K562 (cell line): ENCODE measurements around the gene LMBR1L. TPM values are rescaled to one million over a fixed set of nuclear protein-coding genes. Genes with fewer than 3 reads are reported as not detected.

Source experiments
- ATF7 ChIP-seq: fragments of 450-650 bp; IDR thresholded peaks from 2 replicates; pipeline ENCODE4 v1.7.1; 2014; ENCODE audit warnings: mild to moderate bottlenecking, moderate library complexity
- ELF4 ChIP-seq: fragments of 450-650 bp; formaldehyde crosslinking; IDR thresholded peaks from 2 replicates; pipeline ENCODE4 v1.4.0; 2022; ENCODE audit warnings: missing genetic modification characterization
- HDAC6 ChIP-seq: IDR thresholded peaks from 2 replicates; pipeline ENCODE4 v1.6.1; 2012; ENCODE audit warnings: low read depth, mild to moderate bottlenecking, control low read depth, inconsistent platforms, low read length, moderate library complexity
- KDM4B ChIP-seq, 2 experiments: fragments of 450-650 bp in 1 of 2; sonication (generic) in 1 of 2; IDR thresholded peaks; 2 replicates each; pipeline ENCODE4 v1.6.1; 2016 to 2017; ENCODE audit warnings: borderline replicate concordance in 2 of 2, antibody characterized with exemption in 1 of 2, low read depth in 1 of 2, mild to moderate bottlenecking in 1 of 2
- MAZ ChIP-seq, 2 experiments: fragments of 450-650 bp in 1 of 2; sonication (generic) in 1 of 2; formaldehyde crosslinking; IDR thresholded peaks in 1 of 2; conservative IDR thresholded peaks in 1 of 2; 2 replicates each; pipeline versions ENCODE4 v1.4.0 to v1.5.0; 2020; ENCODE audit warnings: mild to moderate bottlenecking in 1 of 2, missing genetic modification reagents in 1 of 2
- SAFB ChIP-seq: fragments of 200-400 bp; formaldehyde crosslinking; IDR thresholded peaks from 2 replicates; pipeline ENCODE4 v1.6.1; 2017; ENCODE audit warnings: low read depth, low read length, borderline replicate concordance
- SOX6 ChIP-seq: fragments of 450-650 bp; IDR thresholded peaks from 2 replicates; pipeline ENCODE4 v1.6.1; 2014; ENCODE audit warnings: mild to moderate bottlenecking
- ZNF436 ChIP-seq: fragments of 250-450, 450-650 bp; sonication (Bioruptor Pico); formaldehyde crosslinking; IDR thresholded peaks from 2 replicates; pipeline ENCODE4 v1.7.0; 2020; ENCODE audit warnings: mild to moderate bottlenecking
- polyA plus RNA-seq, 8 experiments: library from polyadenylated mRNA; depleted of rRNA in 4 of 8; stranded (reverse) in 5 of 8; unstranded in 3 of 8; fragments of >200 nt; fragmentation: Nextera tagmentation in 2 of 8; fragmentation: Illumina TruSeq in 1 of 8; extraction: Ambion mirVana in 2 of 8; extraction: Trizol in 1 of 8; gene quantifications; 2 replicates each; pipeline versions ENCODE4 v1.2.1 to v1.2.3, GENCODE V29; 2011 to 2014; ENCODE audit warnings: inconsistent platforms in 1 of 8, missing spikeins in 1 of 8
- total RNA-seq, 7 experiments: library from RNA; depleted of rRNA in 6 of 7; stranded (reverse); fragments of >200 nt in 6 of 7; fragmentation: Illumina TruSeq in 2 of 7; extraction: Trizol in 2 of 7; gene quantifications; 2 replicates each; pipeline versions ENCODE4 v1.2.1 to v1.2.3, GENCODE V29; 2011 to 2021; ENCODE audit warnings: low replicate concordance in 1 of 7
- TF ChIP-seq, protein P1 (sequence below): fragments of 200-600 bp; sonication (generic); IDR thresholded peaks from one replicate; pipeline ENCODE4 v1.6.1; 2012; ENCODE audit warnings: mild to moderate bottlenecking, low read depth, low read length, inconsistent platforms
- TF ChIP-seq, protein P2 (sequence below): fragments of 250-450 bp; sonication (Bioruptor Pico); IDR thresholded peaks from 2 replicates; pipeline ENCODE4 v1.8.0; 2021; ENCODE audit warnings: moderate library complexity, mild to moderate bottlenecking, inconsistent platforms
- TF ChIP-seq, protein P3 (sequence below): fragments of 450-650 bp; formaldehyde crosslinking; IDR thresholded peaks from 2 replicates; pipeline ENCODE4 v1.4.0; 2020; ENCODE audit warnings: mild to moderate bottlenecking

Gene LMBR1L
- total and polyA plus RNA-seq, 9 of the 15 experiments (the other 6 are each of a cell fraction or from before 2014, with no cell fraction given): 2.5 to 57.0 (median 31.1) TPM

DNA sequence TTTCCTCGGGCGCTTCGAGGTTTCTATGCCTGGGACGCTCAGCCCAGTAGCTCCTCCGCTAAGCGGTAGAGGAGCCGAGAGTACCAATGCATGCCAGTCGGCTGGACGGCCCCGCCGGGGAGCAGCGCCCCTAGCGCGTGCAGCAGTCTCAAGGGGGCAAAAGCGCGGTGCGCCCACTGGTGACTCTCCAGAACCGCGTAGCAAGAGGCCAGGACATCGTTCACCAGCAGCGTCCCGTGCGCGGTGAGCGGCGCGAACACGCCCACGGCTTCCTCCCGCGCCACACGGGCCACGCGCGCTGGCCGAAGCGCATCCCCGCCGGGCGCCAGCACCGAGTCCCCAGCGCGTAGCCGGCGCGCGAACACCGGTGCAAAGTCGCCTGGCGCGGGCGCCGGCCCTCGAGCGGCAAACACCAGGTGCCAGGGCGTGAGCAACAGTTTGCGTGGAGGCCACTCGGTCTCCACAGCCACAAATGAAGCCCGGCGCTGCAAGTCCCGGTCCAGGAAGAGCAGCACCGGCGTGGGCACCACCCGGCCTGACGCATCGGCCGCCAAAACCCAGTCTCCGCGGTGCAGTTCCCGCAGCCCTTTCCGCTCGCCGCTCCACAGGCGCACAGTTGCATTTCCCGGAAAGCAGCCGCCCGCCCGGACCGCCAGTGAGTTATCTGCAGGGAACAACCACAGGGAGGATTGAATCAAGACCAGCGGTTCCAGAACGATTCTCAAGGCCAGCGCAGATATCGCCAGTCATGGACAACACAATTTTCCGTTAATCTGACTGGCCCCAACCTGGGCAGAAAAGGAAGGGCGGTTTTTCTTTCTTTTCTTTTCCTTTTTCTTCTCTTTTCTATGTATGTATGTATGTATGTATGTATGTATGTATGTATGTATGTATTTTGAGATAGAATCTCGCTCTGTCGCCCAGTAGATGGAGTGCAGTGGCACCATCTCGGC is 20.6 kb downstream of the LMBR1L start (continued):
- TF ChIP-seq ELF4 (CRISPR knock-in tag) (no peak), SAFB (peak; percentile 90), HDAC6 (peak; percentile 22; the same call in 1 of the 2 replicates), SOX6 (peak; percentile 68), ZNF436 (no peak), MAZ (CRISPR knock-in tag; conservative IDR thresholded peaks at IDR 0.05 in 1 of 2, IDR thresholded peaks at IDR 0.05 in 1 of 2) (peak in 1 of 2 experiments; percentile 31; a peak in 1 of 4 replicates), KDM4B (IDR thresholded peaks at IDR 0.05; ENCODE audit: borderline replicate concordance in 2 of 2, low read depth in 1 of 2) (no peak), ATF7 (0 out of 2 replicates have a peak, but pooled peaks have one; percentile 10)
- TF ChIP-seq, protein P1, sequence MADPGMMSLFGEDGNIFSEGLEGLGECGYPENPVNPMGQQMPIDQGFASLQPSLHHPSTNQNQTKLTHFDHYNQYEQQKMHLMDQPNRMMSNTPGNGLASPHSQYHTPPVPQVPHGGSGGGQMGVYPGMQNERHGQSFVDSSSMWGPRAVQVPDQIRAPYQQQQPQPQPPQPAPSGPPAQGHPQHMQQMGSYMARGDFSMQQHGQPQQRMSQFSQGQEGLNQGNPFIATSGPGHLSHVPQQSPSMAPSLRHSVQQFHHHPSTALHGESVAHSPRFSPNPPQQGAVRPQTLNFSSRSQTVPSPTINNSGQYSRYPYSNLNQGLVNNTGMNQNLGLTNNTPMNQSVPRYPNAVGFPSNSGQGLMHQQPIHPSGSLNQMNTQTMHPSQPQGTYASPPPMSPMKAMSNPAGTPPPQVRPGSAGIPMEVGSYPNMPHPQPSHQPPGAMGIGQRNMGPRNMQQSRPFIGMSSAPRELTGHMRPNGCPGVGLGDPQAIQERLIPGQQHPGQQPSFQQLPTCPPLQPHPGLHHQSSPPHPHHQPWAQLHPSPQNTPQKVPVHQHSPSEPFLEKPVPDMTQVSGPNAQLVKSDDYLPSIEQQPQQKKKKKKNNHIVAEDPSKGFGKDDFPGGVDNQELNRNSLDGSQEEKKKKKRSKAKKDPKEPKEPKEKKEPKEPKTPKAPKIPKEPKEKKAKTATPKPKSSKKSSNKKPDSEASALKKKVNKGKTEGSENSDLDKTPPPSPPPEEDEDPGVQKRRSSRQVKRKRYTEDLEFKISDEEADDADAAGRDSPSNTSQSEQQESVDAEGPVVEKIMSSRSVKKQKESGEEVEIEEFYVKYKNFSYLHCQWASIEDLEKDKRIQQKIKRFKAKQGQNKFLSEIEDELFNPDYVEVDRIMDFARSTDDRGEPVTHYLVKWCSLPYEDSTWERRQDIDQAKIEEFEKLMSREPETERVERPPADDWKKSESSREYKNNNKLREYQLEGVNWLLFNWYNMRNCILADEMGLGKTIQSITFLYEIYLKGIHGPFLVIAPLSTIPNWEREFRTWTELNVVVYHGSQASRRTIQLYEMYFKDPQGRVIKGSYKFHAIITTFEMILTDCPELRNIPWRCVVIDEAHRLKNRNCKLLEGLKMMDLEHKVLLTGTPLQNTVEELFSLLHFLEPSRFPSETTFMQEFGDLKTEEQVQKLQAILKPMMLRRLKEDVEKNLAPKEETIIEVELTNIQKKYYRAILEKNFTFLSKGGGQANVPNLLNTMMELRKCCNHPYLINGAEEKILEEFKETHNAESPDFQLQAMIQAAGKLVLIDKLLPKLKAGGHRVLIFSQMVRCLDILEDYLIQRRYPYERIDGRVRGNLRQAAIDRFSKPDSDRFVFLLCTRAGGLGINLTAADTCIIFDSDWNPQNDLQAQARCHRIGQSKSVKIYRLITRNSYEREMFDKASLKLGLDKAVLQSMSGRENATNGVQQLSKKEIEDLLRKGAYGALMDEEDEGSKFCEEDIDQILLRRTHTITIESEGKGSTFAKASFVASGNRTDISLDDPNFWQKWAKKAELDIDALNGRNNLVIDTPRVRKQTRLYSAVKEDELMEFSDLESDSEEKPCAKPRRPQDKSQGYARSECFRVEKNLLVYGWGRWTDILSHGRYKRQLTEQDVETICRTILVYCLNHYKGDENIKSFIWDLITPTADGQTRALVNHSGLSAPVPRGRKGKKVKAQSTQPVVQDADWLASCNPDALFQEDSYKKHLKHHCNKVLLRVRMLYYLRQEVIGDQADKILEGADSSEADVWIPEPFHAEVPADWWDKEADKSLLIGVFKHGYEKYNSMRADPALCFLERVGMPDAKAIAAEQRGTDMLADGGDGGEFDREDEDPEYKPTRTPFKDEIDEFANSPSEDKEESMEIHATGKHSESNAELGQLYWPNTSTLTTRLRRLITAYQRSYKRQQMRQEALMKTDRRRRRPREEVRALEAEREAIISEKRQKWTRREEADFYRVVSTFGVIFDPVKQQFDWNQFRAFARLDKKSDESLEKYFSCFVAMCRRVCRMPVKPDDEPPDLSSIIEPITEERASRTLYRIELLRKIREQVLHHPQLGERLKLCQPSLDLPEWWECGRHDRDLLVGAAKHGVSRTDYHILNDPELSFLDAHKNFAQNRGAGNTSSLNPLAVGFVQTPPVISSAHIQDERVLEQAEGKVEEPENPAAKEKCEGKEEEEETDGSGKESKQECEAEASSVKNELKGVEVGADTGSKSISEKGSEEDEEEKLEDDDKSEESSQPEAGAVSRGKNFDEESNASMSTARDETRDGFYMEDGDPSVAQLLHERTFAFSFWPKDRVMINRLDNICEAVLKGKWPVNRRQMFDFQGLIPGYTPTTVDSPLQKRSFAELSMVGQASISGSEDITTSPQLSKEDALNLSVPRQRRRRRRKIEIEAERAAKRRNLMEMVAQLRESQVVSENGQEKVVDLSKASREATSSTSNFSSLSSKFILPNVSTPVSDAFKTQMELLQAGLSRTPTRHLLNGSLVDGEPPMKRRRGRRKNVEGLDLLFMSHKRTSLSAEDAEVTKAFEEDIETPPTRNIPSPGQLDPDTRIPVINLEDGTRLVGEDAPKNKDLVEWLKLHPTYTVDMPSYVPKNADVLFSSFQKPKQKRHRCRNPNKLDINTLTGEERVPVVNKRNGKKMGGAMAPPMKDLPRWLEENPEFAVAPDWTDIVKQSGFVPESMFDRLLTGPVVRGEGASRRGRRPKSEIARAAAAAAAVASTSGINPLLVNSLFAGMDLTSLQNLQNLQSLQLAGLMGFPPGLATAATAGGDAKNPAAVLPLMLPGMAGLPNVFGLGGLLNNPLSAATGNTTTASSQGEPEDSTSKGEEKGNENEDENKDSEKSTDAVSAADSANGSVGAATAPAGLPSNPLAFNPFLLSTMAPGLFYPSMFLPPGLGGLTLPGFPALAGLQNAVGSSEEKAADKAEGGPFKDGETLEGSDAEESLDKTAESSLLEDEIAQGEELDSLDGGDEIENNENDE: no peak
- TF ChIP-seq, protein P2, sequence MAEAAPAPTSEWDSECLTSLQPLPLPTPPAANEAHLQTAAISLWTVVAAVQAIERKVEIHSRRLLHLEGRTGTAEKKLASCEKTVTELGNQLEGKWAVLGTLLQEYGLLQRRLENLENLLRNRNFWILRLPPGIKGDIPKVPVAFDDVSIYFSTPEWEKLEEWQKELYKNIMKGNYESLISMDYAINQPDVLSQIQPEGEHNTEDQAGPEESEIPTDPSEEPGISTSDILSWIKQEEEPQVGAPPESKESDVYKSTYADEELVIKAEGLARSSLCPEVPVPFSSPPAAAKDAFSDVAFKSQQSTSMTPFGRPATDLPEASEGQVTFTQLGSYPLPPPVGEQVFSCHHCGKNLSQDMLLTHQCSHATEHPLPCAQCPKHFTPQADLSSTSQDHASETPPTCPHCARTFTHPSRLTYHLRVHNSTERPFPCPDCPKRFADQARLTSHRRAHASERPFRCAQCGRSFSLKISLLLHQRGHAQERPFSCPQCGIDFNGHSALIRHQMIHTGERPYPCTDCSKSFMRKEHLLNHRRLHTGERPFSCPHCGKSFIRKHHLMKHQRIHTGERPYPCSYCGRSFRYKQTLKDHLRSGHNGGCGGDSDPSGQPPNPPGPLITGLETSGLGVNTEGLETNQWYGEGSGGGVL: no peak
- TF ChIP-seq, protein P3, sequence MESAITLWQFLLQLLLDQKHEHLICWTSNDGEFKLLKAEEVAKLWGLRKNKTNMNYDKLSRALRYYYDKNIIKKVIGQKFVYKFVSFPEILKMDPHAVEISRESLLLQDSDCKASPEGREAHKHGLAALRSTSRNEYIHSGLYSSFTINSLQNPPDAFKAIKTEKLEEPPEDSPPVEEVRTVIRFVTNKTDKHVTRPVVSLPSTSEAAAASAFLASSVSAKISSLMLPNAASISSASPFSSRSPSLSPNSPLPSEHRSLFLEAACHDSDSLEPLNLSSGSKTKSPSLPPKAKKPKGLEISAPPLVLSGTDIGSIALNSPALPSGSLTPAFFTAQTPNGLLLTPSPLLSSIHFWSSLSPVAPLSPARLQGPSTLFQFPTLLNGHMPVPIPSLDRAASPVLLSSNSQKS (CRISPR knock-in tag): no peak
